ENCODE measurements around the gene DROSHA. TPM values are rescaled to one million over a fixed set of nuclear protein-coding genes. Genes with fewer than 3 reads are reported as not detected.
"Not testable (repeated sequence)": the region's sequence is repeated elsewhere in the genome, so short reads cannot be mapped to it uniquely, and the experiment has no call there.

Gene DROSHA
- total and polyA plus RNA-seq, 5 donors: 26.2 to 46.0 (median 30.5) TPM

GRCh38 chr5:31395450-31396045 lies 136.3 kb downstream of the DROSHA start:
- WGBS: 93% methylated on average over 14 of the region's 14 CpGs

DNA sequence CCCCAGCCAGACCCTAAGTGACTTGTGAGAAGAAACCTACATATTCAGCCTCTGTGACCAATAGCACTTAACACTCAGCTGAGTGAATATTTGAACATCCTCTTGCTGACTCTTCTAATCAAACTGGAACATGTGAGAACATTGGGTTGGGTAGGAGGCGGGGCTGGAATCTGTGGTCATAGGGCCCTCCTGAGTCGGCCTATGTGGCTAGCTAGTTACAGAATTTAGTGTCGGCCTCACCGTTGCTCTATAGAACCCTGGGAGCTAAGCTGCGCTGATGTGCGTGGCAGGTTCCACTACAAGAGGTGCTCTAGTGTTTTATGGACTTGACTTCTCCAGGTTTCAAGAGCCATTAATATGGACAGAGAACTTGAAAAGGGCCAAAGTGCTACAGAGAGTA lies 138.8 kb downstream of the DROSHA start:
- 93% methylated on average over 6 of the region's 6 CpGs for WGBS
- DNase-seq (no peak), ATAC-seq (no peak)
- intact Hi-C loops (cut with DNase I): no loop called here
- Histone ChIP-seq H3K27me3 (ENCODE audit: control insufficient read depth, insufficient read depth) (no peaks in the 10 kb centered on the region), H3K9me3 (ENCODE audit: control insufficient read depth, low read length) (peaks cover 6% of the 10 kb centered on the region), H3K4me3 (ENCODE audit: low read length) (no peak overlapping the region), H3K4me1 (ENCODE audit: control insufficient read depth, insufficient read depth, low read length) (no peaks in the 10 kb centered on the region), H3K27ac (ENCODE audit: low read length) (no peak overlapping the region)

More at GRCh38 chr5:31395450-31396045, 136.3 kb downstream of the DROSHA start:
- H3K4me3 ChIP-seq (ENCODE audit: low read length); ATAC-seq; intact Hi-C loops (cut with DNase I); DNase-seq; H3K27ac ChIP-seq (ENCODE audit: low read length); H3K27me3 ChIP-seq (ENCODE audit: control insufficient read depth, insufficient read depth); H3K9me3 ChIP-seq (ENCODE audit: control insufficient read depth, low read length); H3K4me1 ChIP-seq (ENCODE audit: control insufficient read depth, insufficient read depth, low read length): not testable (repeated sequence)

DNA sequence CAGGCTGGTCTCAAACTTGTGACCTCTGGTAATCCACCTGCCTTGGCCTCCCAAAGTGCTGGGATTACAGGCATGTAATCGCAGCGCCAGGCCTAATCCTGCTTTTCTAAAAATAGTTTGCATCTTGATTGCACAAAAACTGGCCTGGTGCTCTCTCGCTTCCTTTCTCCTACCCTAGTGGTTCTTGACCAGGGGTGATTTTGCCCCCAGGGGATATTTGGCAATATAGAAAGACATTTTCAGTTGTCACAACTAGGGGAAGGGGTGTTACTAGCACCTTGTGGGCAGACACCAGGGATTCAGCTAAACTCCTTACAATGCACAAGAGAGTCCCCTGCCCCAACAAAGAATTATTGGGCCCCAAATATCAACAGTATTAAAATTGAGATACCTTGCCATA lies 139.8 kb downstream of the DROSHA start:
- no peak overlapping the region for H3K4me3 ChIP-seq (ENCODE audit: low read length)
- no peaks in the 10 kb centered on the region for H3K4me1 ChIP-seq (ENCODE audit: control insufficient read depth, insufficient read depth, low read length)
- WGBS: 83% methylated on average over 3 of the region's 3 CpGs
- H3K27me3 ChIP-seq (ENCODE audit: control insufficient read depth, insufficient read depth): no peaks in the 10 kb centered on the region
- no peak overlapping the region for H3K27ac ChIP-seq (ENCODE audit: low read length)
- DNase-seq (no peak), ATAC-seq (no peak)
- peaks cover 8% of the 10 kb centered on the region for H3K9me3 ChIP-seq (ENCODE audit: control insufficient read depth, low read length)
- intact Hi-C loops (cut with DNase I): no loop called here

DNA sequence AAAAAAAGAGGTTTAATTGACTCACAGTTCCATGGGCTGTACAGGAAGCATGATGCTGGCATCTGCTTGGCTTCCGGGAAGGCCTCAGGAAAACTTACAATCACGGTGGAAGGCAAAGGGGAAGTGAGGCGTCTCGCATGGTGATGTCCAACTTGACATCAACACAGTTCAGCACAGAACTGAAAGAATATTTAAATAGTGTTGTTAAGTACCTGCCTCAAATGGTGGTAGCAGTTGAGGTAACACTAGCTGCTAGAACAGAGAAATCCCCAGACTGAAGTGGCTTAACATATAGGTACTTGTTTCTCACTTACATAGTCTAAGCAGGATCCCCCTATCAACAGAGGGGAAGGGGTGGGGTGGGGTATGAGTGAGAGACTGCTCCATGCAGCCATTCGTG lies 141.6 kb downstream of the DROSHA start:
- DNase-seq: no peak
- no peaks in the 10 kb centered on the region for H3K4me1 ChIP-seq (ENCODE audit: control insufficient read depth, insufficient read depth, low read length)
- H3K27me3 ChIP-seq (ENCODE audit: control insufficient read depth, insufficient read depth): no peaks in the 10 kb centered on the region
- H3K9me3 ChIP-seq (ENCODE audit: control insufficient read depth, low read length): peaks cover 8% of the 10 kb centered on the region
- ATAC-seq: no peak
- H3K4me3 ChIP-seq (ENCODE audit: low read length): no peak overlapping the region
- intact Hi-C loops (cut with DNase I): no loop called here
- H3K27ac ChIP-seq (ENCODE audit: low read length): no peak overlapping the region
- WGBS: 85% methylated on average over 5 of the region's 5 CpGs

DNA sequence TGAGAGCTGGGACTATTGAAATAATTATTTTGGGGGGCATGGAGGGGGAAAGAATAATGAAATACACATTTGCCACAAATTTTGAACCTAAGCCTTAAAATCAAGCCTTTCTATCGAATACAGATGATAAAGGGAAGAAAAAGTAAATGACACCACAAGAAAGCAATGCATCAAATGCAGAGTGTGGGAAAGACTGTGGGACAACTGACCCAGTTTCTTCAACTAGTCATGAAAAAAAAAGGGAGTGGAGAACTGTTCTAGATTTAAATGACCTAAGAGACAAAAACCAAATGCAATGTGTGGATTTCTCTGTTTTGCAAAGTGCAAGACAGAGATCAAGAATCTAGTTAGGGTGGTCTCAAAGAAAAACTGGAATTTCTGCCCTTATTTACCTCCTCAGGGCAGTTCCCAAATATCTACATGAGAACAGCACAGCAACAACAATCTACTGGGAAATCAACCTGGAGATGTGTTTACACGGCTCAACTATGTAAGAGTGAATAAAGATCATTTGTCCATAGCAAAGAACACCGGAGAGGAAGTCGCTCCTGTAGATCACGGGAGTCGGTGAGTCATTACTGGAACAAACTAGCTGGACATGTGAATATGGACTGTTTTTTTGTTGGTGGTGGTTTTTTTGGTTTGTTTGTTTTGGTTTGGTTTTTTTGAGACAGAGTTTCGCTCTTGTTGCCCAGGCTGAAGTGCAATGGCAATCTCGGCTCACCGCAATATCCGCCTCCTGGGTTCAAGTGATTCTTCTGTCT lies 145.9 kb downstream of the DROSHA start:
- H3K27me3 ChIP-seq (ENCODE audit: control insufficient read depth, insufficient read depth): no peaks in the 10 kb centered on the region
- no peak for ATAC-seq
- no peak overlapping the region for H3K4me3 ChIP-seq (ENCODE audit: low read length)
- no peaks in the 10 kb centered on the region for H3K4me1 ChIP-seq (ENCODE audit: control insufficient read depth, insufficient read depth, low read length)
- intact Hi-C loops (cut with DNase I): no loop called here
- DNase-seq: no peak
- H3K9me3 ChIP-seq (ENCODE audit: control insufficient read depth, low read length): peaks cover 8% of the 10 kb centered on the region
- no peak overlapping the region for H3K27ac ChIP-seq (ENCODE audit: low read length)
- WGBS: 81% methylated on average over 10 of the region's 10 CpGs

DNA sequence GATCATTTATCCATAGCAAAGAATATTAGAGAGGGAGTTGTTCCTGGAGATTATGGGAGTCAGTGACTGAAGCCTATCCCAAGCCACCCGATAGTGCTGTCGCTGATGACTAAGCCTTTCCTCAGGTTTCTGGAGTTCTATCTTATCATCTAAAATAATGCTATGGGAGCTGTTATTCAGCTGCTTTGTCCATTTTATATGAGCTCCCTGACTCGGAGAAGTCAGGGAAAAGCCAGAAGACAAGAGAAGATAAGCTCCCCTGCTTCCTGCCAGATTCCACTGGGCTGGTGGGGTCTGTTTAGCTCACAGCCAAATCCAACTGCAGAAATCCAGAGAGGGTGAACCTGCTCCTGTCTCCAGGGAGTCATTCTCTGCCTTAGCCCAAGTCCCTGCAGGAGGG lies 148.2 kb downstream of the DROSHA start:
- H3K4me3 ChIP-seq (ENCODE audit: low read length): no peak overlapping the region
- H3K4me1 ChIP-seq (ENCODE audit: control insufficient read depth, insufficient read depth, low read length): no peaks in the 10 kb centered on the region
- intact Hi-C loops (cut with DNase I): no loop called here
- ATAC-seq: peak in 1 of 2 donors; percentile 73
- H3K27ac ChIP-seq (ENCODE audit: low read length): no peak overlapping the region
- peaks cover 6% of the 10 kb centered on the region for H3K9me3 ChIP-seq (ENCODE audit: control insufficient read depth, low read length)
- no peaks in the 10 kb centered on the region for H3K27me3 ChIP-seq (ENCODE audit: control insufficient read depth, insufficient read depth)
- 27% methylated on average over 3 of the region's 3 CpGs for WGBS
- DNase-seq: no peak

DNA sequence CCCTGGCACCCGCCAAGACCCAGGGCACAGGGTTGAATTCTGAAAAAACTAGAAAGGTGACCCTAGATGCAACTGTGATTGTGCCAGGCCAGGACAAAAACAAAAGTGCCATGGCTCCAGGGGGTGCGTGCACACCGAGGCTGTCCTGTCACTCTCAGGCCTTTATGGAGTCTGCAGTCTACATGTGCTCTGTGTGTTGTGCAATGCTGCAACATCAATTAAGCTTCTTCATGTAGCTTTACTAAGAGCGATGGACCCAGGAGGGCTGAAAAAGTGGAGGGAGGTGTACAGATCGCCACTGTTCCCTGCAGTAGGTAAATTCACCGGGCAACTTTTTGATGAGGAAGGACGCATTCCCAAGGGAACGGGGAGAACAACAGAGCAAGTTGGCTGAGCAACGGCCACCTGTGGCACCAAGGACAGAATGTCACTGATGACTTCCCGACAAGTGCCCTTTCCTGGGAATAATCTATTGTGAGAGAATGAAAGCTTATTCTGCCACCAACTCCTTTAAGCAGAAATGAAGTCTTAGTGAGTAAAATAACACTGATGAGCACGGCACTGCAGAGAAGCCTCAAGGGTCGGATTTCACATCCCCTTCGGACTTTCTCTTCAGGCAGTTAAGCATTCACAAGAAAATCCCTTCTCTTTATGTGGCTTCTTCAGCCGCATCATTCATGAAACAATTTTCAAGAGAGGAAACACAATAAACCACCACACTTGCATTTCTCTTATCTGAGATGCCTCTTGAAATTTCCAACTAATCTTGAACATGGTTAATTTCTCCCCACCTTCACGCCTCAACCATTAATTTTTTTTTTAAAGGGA lies 149.6 kb downstream of the DROSHA start:
- Histone ChIP-seq H3K9me3 (ENCODE audit: control insufficient read depth, low read length) (no peaks in the 10 kb centered on the region), H3K4me3 (ENCODE audit: low read length) (no peak overlapping the region), H3K27ac (ENCODE audit: low read length) (no peak overlapping the region), H3K27me3 (ENCODE audit: control insufficient read depth, insufficient read depth) (no peaks in the 10 kb centered on the region), H3K4me1 (ENCODE audit: control insufficient read depth, insufficient read depth, low read length) (no peaks in the 10 kb centered on the region)
- ATAC-seq (no peak), DNase-seq (no peak)
- WGBS: 74% methylated on average over 15 of the region's 15 CpGs
- intact Hi-C loops (cut with DNase I): no loop called here

- Histone ChIP-seq H3K9me3 (ENCODE audit: control insufficient read depth, low read length) (no peaks in the 10 kb centered on the region), H3K4me3 (ENCODE audit: low read length) (no peak overlapping the region), H3K27me3 (ENCODE audit: control insufficient read depth, insufficient read depth) (no peaks in the 10 kb centered on the region), H3K27ac (ENCODE audit: low read length) (no peak overlapping the region), H3K4me1 (ENCODE audit: control insufficient read depth, insufficient read depth, low read length) (no peaks in the 10 kb centered on the region)
- WGBS: 65% methylated on average over 4 of the region's 4 CpGs
- ATAC-seq: no peak
- no peak for DNase-seq
- intact Hi-C loops (cut with DNase I): no loop called here
These were observed 150.6 kb downstream of the DROSHA start for GRCh38 chr5:31381299-31381698.

DNA sequence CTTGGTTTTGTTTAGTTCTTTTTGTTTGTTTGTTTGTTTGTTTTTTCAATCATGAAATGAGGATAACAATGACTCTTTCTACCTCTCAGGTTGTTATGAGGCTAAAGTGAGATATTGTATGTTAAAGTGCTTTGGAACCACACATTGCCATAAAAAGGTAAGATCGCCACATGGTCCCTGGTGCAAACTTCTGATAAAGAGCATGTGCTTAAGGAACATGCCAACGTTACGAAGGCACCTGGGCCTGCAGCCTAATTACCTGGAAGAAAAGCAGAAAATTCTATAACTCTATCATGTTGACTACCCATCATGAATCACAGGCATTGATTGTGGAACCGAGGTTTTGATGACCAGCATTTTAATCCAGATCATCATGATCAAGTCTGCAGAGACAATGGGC lies 151.8 kb downstream of the DROSHA start:
- H3K9me3 ChIP-seq (ENCODE audit: control insufficient read depth, low read length): no peaks in the 10 kb centered on the region
- ATAC-seq: no peak
- WGBS: 69% methylated on average over 4 of the region's 4 CpGs
- DNase-seq: no peak
- H3K27ac ChIP-seq (ENCODE audit: low read length): no peak overlapping the region
- no peaks in the 10 kb centered on the region for H3K27me3 ChIP-seq (ENCODE audit: control insufficient read depth, insufficient read depth)
- no peaks in the 10 kb centered on the region for H3K4me1 ChIP-seq (ENCODE audit: control insufficient read depth, insufficient read depth, low read length)
- H3K4me3 ChIP-seq (ENCODE audit: low read length): no peak overlapping the region
- intact Hi-C loops (cut with DNase I): no loop called here

GRCh38 chr5:31378838-31379237 lies 153.1 kb downstream of the DROSHA start:
- no peaks in the 10 kb centered on the region for H3K9me3 ChIP-seq (ENCODE audit: control insufficient read depth, low read length)
- H3K4me3 ChIP-seq (ENCODE audit: low read length): no peak overlapping the region
- ATAC-seq (no peak), DNase-seq (no peak)
- intact Hi-C loops (cut with DNase I): no loop called here
- H3K4me1 ChIP-seq (ENCODE audit: control insufficient read depth, insufficient read depth, low read length): no peaks in the 10 kb centered on the region
- 66% methylated on average over 7 of the region's 7 CpGs for WGBS
- H3K27me3 ChIP-seq (ENCODE audit: control insufficient read depth, insufficient read depth): no peaks in the 10 kb centered on the region
- H3K27ac ChIP-seq (ENCODE audit: low read length): no peak overlapping the region

DNA sequence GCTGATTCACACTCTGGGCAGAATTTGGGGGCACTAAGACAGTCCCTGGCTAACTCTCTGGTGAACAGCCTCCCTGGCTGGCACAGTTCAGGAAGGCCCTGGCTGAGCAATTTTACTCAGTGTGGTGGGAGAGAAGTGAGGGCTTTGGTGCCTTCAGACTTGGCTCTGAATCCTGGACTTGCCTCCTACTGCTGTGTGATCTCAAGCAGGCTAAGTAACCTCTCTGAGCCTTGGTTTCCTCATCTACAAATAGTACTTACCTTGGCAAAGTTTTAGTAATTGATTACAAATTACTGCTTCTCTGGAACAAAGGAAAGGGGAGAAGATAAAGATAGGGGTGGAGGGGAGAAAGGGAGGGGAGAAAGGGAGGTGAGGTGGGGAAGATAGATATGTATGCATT lies 153.8 kb downstream of the DROSHA start:
- H3K27ac ChIP-seq (ENCODE audit: low read length): no peak overlapping the region
- intact Hi-C loops (cut with DNase I): no loop called here
- DNase-seq (no peak), ATAC-seq (no peak)
- H3K27me3 ChIP-seq (ENCODE audit: control insufficient read depth, insufficient read depth): no peaks in the 10 kb centered on the region
- no peaks in the 10 kb centered on the region for H3K4me1 ChIP-seq (ENCODE audit: control insufficient read depth, insufficient read depth, low read length)
- H3K9me3 ChIP-seq (ENCODE audit: control insufficient read depth, low read length): no peaks in the 10 kb centered on the region
- H3K4me3 ChIP-seq (ENCODE audit: low read length): no peak overlapping the region

Measured in right cardiac atrium (tissue), 5 donors.